Myocyte (in vitro differentiated cells): ENCODE results near the gene MCF2L. TPM values are rescaled to one million over a fixed set of nuclear protein-coding genes. Genes with fewer than 3 reads are reported as not detected.
"Not testable (repeated sequence)": the region's sequence is repeated elsewhere in the genome, so short reads cannot be mapped to it uniquely, and the experiment has no call there.

ENCODE experiments used
- DNase-seq: peaks from one replicate; pipeline ENCODE4 v3.0.0-alpha.2; 2012; ENCODE audit warnings: low read depth
- total RNA-seq: library from RNA; depleted of rRNA; stranded (reverse); fragments of >200 nt; gene quantifications from 2 replicates; pipeline ENCODE4 v1.2.3, GENCODE V29; 2014

The MCF2L gene
- total RNA-seq, 1 donor from 2014 or later = 34.4 TPM

- DNase-seq = peak; percentile 26
These were observed 76.5 kb downstream of the MCF2L start for GRCh38 chr13:113045251-113046127.

- DNase-seq = no peak
These were observed 77.3 kb downstream of the MCF2L start for GRCh38 chr13:113046128-113046882.

- no peak for DNase-seq
These were observed 77.8 kb downstream of the MCF2L start for GRCh38 chr13:113046883-113047244.

- DNase-seq = no peak
These were observed 78.6 kb downstream of the MCF2L start for GRCh38 chr13:113047587-113047986.

- no peak for DNase-seq
These were observed 79.8 kb downstream of the MCF2L start for GRCh38 chr13:113048766-113049165.

- DNase-seq = no peak
These were observed 80.5 kb downstream of the MCF2L start for GRCh38 chr13:113049521-113049941.

GRCh38 chr13:113049981-113050380, 81.0 kb downstream of the MCF2L start:
- DNase-seq = no peak

GRCh38 chr13:113050734-113051431, 81.9 kb downstream of the MCF2L start:
- DNase-seq = no peak

- DNase-seq = no peak
These were observed 82.6 kb downstream of the MCF2L start for GRCh38 chr13:113051641-113052040.

GRCh38 chr13:113052206-113052605, 83.2 kb downstream of the MCF2L start:
- DNase-seq = no peak

- no peak for DNase-seq
These were observed 84.0 kb downstream of the MCF2L start for GRCh38 chr13:113052971-113053370.

GRCh38 chr13:113053376-113053775, 84.4 kb downstream of the MCF2L start:
- DNase-seq = no peak

- DNase-seq = no peak
These were observed 85.0 kb downstream of the MCF2L start for GRCh38 chr13:113053801-113054604.

- no peak for DNase-seq
These were observed 88.1 kb downstream of the MCF2L start for GRCh38 chr13:113057084-113057483.

GRCh38 chr13:113057559-113057958, 88.5 kb downstream of the MCF2L start:
- not testable (repeated sequence) for DNase-seq

- no peak for DNase-seq
These were observed 89.3 kb downstream of the MCF2L start for GRCh38 chr13:113058129-113058987.

- no peak for DNase-seq
These were observed 90.2 kb downstream of the MCF2L start for GRCh38 chr13:113058988-113059850.

GRCh38 chr13:113059891-113060290, 90.9 kb downstream of the MCF2L start:
- DNase-seq = no peak
